ENCODE measurements around the gene FAAP24. TPM values are rescaled to one million over a fixed set of nuclear protein-coding genes. Genes with fewer than 3 reads are reported as not detected.
"Not testable (repeated sequence)": the region's sequence is repeated elsewhere in the genome, so short reads cannot be mapped to it uniquely, and the experiment has no call there.

Gene FAAP24
- polyA plus RNA-seq, 2 donors, result 0.51 to 1.7 TPM

- 77 to 78% methylated on average over 4 of the region's 4 CpGs for WGBS, 2 donors
- H3K4me3 ChIP-seq (ENCODE audit: low read depth in 1 of 2, low read length in 2 of 2); H3K36me3 ChIP-seq (ENCODE audit: control insufficient read depth in 2 of 2, insufficient read depth in 2 of 2, low read length in 1 of 2); H3K4me1 ChIP-seq (ENCODE audit: control insufficient read depth in 2 of 2, insufficient read depth in 2 of 2, low read length in 1 of 2); H3K27ac ChIP-seq (ENCODE audit: low read depth in 2 of 2, low read length in 1 of 2); H3K9me3 ChIP-seq (ENCODE audit: control insufficient read depth in 2 of 2, insufficient read depth in 1 of 2, low read depth in 1 of 2, low read length in 1 of 2); H3K27me3 ChIP-seq (ENCODE audit: control insufficient read depth in 1 of 2, insufficient read depth in 2 of 2, low read length in 2 of 2): not testable (repeated sequence)
Measured at GRCh38 chr19:33010891-33011290, 38.8 kb downstream of the FAAP24 start.

- Histone ChIP-seq H3K4me1 (ENCODE audit: control insufficient read depth in 2 of 2, insufficient read depth in 2 of 2, low read length in 1 of 2) (no peaks in the 10 kb centered on the region), H3K36me3 (ENCODE audit: control insufficient read depth in 2 of 2, insufficient read depth in 2 of 2, low read length in 1 of 2) (no peaks in the 10 kb centered on the region), H3K27ac (ENCODE audit: low read depth in 2 of 2, low read length in 1 of 2) (no peak overlapping the region), H3K9me3 (ENCODE audit: control insufficient read depth in 2 of 2, insufficient read depth in 1 of 2, low read depth in 1 of 2, low read length in 1 of 2) (no peaks in the 10 kb centered on the region), H3K27me3 (ENCODE audit: control insufficient read depth in 1 of 2, insufficient read depth in 2 of 2, low read length in 2 of 2) (no peaks in the 10 kb centered on the region), H3K4me3 (ENCODE audit: low read depth in 1 of 2, low read length in 2 of 2) (no peak overlapping the region)
- WGBS, 2 donors, result 57 to 66% methylated on average over 11 of the region's 11 CpGs
Measured at GRCh38 chr19:33022472-33023116, 50.6 kb downstream of the FAAP24 start.

- no peaks in the 10 kb centered on the region for H3K9me3 ChIP-seq (ENCODE audit: control insufficient read depth in 2 of 2, insufficient read depth in 1 of 2, low read depth in 1 of 2, low read length in 1 of 2)
- H3K27ac ChIP-seq (ENCODE audit: low read depth in 2 of 2, low read length in 1 of 2), result no peak overlapping the region
- no peaks in the 10 kb centered on the region for H3K4me1 ChIP-seq (ENCODE audit: control insufficient read depth in 2 of 2, insufficient read depth in 2 of 2, low read length in 1 of 2)
- no peaks in the 10 kb centered on the region for H3K27me3 ChIP-seq (ENCODE audit: control insufficient read depth in 1 of 2, insufficient read depth in 2 of 2, low read length in 2 of 2)
- no peaks in the 10 kb centered on the region for H3K36me3 ChIP-seq (ENCODE audit: control insufficient read depth in 2 of 2, insufficient read depth in 2 of 2, low read length in 1 of 2)
- H3K4me3 ChIP-seq (ENCODE audit: low read depth in 1 of 2, low read length in 2 of 2), result no peak overlapping the region
- WGBS, 2 donors, result 82 to 84% methylated on average over 8 of the region's 8 CpGs
Measured at GRCh38 chr19:33024398-33024797, 52.4 kb downstream of the FAAP24 start.

- H3K4me1 ChIP-seq (ENCODE audit: control insufficient read depth in 2 of 2, insufficient read depth in 2 of 2, low read length in 1 of 2); H3K27ac ChIP-seq (ENCODE audit: low read depth in 2 of 2, low read length in 1 of 2); H3K27me3 ChIP-seq (ENCODE audit: control insufficient read depth in 1 of 2, insufficient read depth in 2 of 2, low read length in 2 of 2); H3K4me3 ChIP-seq (ENCODE audit: low read depth in 1 of 2, low read length in 2 of 2); H3K9me3 ChIP-seq (ENCODE audit: control insufficient read depth in 2 of 2, insufficient read depth in 1 of 2, low read depth in 1 of 2, low read length in 1 of 2); H3K36me3 ChIP-seq (ENCODE audit: control insufficient read depth in 2 of 2, insufficient read depth in 2 of 2, low read length in 1 of 2): not testable (repeated sequence)
- 85 to 94% methylated on average over 12 of the region's 12 CpGs for WGBS, 2 donors
Measured at GRCh38 chr19:33025468-33026238, 53.6 kb downstream of the FAAP24 start.

- H3K9me3 ChIP-seq (ENCODE audit: control insufficient read depth in 2 of 2, insufficient read depth in 1 of 2, low read depth in 1 of 2, low read length in 1 of 2); H3K36me3 ChIP-seq (ENCODE audit: control insufficient read depth in 2 of 2, insufficient read depth in 2 of 2, low read length in 1 of 2); H3K4me3 ChIP-seq (ENCODE audit: low read depth in 1 of 2, low read length in 2 of 2); H3K4me1 ChIP-seq (ENCODE audit: control insufficient read depth in 2 of 2, insufficient read depth in 2 of 2, low read length in 1 of 2); H3K27ac ChIP-seq (ENCODE audit: low read depth in 2 of 2, low read length in 1 of 2); H3K27me3 ChIP-seq (ENCODE audit: control insufficient read depth in 1 of 2, insufficient read depth in 2 of 2, low read length in 2 of 2): not testable (repeated sequence)
- 84 to 89% methylated on average over 5 of the region's 5 CpGs for WGBS, 2 donors
Measured at GRCh38 chr19:33026602-33027001, 54.6 kb downstream of the FAAP24 start.

Other genes starting within 250 kb of the FAAP24 start
- gene SLC7A9, start 102.5 kb upstream of the FAAP24 start, polyA plus RNA-seq, result under 1 TPM; 0.16 to 0.33 TPM
- gene CEP89, start 284 bp upstream of the FAAP24 start, polyA plus RNA-seq, result 1 to 10 TPM; 6.3 to 8.2 TPM
- gene RHPN2, start 92.6 kb downstream of the FAAP24 start, polyA plus RNA-seq, result under 1 TPM; 0.26 to 0.76 TPM
- 1 to 10 TPM; 4.3 to 5.2 TPM for gene GPATCH1, start 108.9 kb downstream of the FAAP24 start, polyA plus RNA-seq
- not detected for gene WDR88, start 159.9 kb downstream of the FAAP24 start, polyA plus RNA-seq
- gene LRP3, start 222.1 kb downstream of the FAAP24 start, polyA plus RNA-seq, result 1 to 10 TPM; 4.1 to 5.7 TPM

Data from esophagus (tissue), 2 donors.